Vagina (tissue), 2 donors: ENCODE measurements around the gene SLC26A4. TPM values are rescaled to one million over a fixed set of nuclear protein-coding genes. Genes with fewer than 3 reads are reported as not detected.

Source experiments
- DNase-seq, 2 donors: peaks; one replicate each; pipeline ENCODE4 v3.0.0-alpha.2; 2017; ENCODE audit errors: extremely low spot score in 2 of 2
- H3K27ac ChIP-seq: fragments of 200-600 bp; sonication (generic); one replicate; pipeline ENCODE4 v1.5.1; 2019
- H3K27me3 ChIP-seq: fragments of 200-600 bp; sonication (generic); one replicate; pipeline ENCODE4 v1.5.1; 2019
- H3K36me3 ChIP-seq, 2 donors: fragments of 200-600 bp; sonication (generic); one replicate each; pipeline ENCODE4 v1.5.1; 2017 to 2019
- H3K4me1 ChIP-seq: fragments of 200-600 bp; sonication (generic); one replicate; pipeline ENCODE4 v1.5.1; 2019
- H3K4me3 ChIP-seq, 2 donors: fragments of 200-600 bp; sonication (generic); 1 replicate in 1 of 2; 2 replicates in 1 of 2; pipeline ENCODE4 v1.5.1; 2016 to 2019
- H3K9me3 ChIP-seq: fragments of 200-600 bp; sonication (generic); one replicate; pipeline ENCODE4 v1.5.1; 2019
- CTCF ChIP-seq, 3 experiments: fragments of 450-650 bp in 2 of 3; fragments of 200-600 bp in 1 of 3; sonication (generic) in 1 of 3; IDR thresholded peaks; one replicate each; pipeline ENCODE4 v1.5.1; 2017 to 2019; ENCODE audit warnings: antibody characterized with exemption in 3 of 3, mild to moderate bottlenecking in 2 of 3, moderate library complexity in 2 of 3
- POLR2A ChIP-seq, 2 donors: fragments of 450-650 bp; IDR thresholded peaks; one replicate each; pipeline ENCODE4 v1.6.1; 2017; ENCODE audit warnings: antibody characterized with exemption in 2 of 2, mild to moderate bottlenecking in 2 of 2, moderate library complexity in 2 of 2
- POLR2AphosphoS5 ChIP-seq, 2 donors: sonication (generic); formaldehyde crosslinking; IDR thresholded peaks; one replicate each; pipeline ENCODE4 v1.9.0; 2017; ENCODE audit warnings: antibody characterized with exemption in 2 of 2, mild to moderate bottlenecking in 2 of 2, low read depth in 1 of 2; ENCODE audit not compliant: insufficient read depth in 1 of 2
- intact Hi-C: fragments of 100-400 bp; cut with DNase I; formaldehyde crosslinking; loops from one replicate; pipeline ENCODE4 v1.15.1; 2023
- total RNA-seq: library from RNA; depleted of rRNA; stranded (reverse); fragments of >200 nt; gene quantifications from one replicate; pipeline ENCODE4 v1.2.3, GENCODE V29; 2016

Gene SLC26A4
- total RNA-seq, 1 donor from 2014 or later, result not detected

GRCh38 chr7:107641676-107642075 lies 19.0 kb upstream of the SLC26A4 start:
- intact Hi-C loops, result no loop called here
- TF ChIP-seq POLR2AphosphoS5 (IDR thresholded peaks at IDR 0.05; ENCODE audit: insufficient read depth in 1 of 2, low read depth in 1 of 2) (no peak), CTCF (IDR thresholded peaks at IDR 0.05) (no peak)
- DNase-seq, result no peak
- H3K36me3 ChIP-seq, result no peaks in the 10 kb centered on the region
- no peaks in the 10 kb centered on the region for H3K9me3 ChIP-seq
- no peaks in the 10 kb centered on the region for H3K4me1 ChIP-seq
- no peak overlapping the region for H3K27ac ChIP-seq
- no peak overlapping the region for H3K4me3 ChIP-seq
- H3K27me3 ChIP-seq, result no peaks in the 10 kb centered on the region

- TF ChIP-seq POLR2AphosphoS5 (IDR thresholded peaks at IDR 0.05; ENCODE audit: insufficient read depth in 1 of 2, low read depth in 1 of 2) (no peak), POLR2A (IDR thresholded peaks at IDR 0.05) (no peak), CTCF (IDR thresholded peaks at IDR 0.05) (no peak)
Measured at GRCh38 chr7:107642501-107642900, 18.1 kb upstream of the SLC26A4 start.

GRCh38 chr7:107643407-107643806 lies 17.2 kb upstream of the SLC26A4 start:
- Histone ChIP-seq H3K27me3 (no peaks in the 10 kb centered on the region), H3K9me3 (no peaks in the 10 kb centered on the region), H3K36me3 (no peaks in the 10 kb centered on the region), H3K27ac (no peak overlapping the region), H3K4me1 (no peaks in the 10 kb centered on the region), H3K4me3 (no peak overlapping the region)
- intact Hi-C loops, result no loop called here
- no peak for DNase-seq
- TF ChIP-seq POLR2AphosphoS5 (IDR thresholded peaks at IDR 0.05; ENCODE audit: insufficient read depth in 1 of 2, low read depth in 1 of 2), result no peak
- TF ChIP-seq CTCF (IDR thresholded peaks at IDR 0.05), result no peak
- TF ChIP-seq POLR2A (IDR thresholded peaks at IDR 0.05), result no peak

More at GRCh38 chr7:107642501-107642900, 18.1 kb upstream of the SLC26A4 start:
- no peaks in the 10 kb centered on the region for H3K4me1 ChIP-seq
- no peak overlapping the region for H3K27ac ChIP-seq
- no peak for DNase-seq
- H3K36me3 ChIP-seq, result no peaks in the 10 kb centered on the region
- no peak overlapping the region for H3K4me3 ChIP-seq
- intact Hi-C loops, result no loop called here
- H3K9me3 ChIP-seq, result no peaks in the 10 kb centered on the region
- no peaks in the 10 kb centered on the region for H3K27me3 ChIP-seq

- H3K9me3 ChIP-seq, result no peaks in the 10 kb centered on the region
- no peak for TF ChIP-seq POLR2A (IDR thresholded peaks at IDR 0.05)
- TF ChIP-seq CTCF (IDR thresholded peaks at IDR 0.05), result no peak
- no peak for TF ChIP-seq POLR2AphosphoS5 (IDR thresholded peaks at IDR 0.05; ENCODE audit: insufficient read depth in 1 of 2, low read depth in 1 of 2)
- no peaks in the 10 kb centered on the region for H3K36me3 ChIP-seq
- H3K27ac ChIP-seq, result no peak overlapping the region
- no peak for DNase-seq
- no peaks in the 10 kb centered on the region for H3K27me3 ChIP-seq
- intact Hi-C loops, result no loop called here
- no peak overlapping the region for H3K4me3 ChIP-seq
- H3K4me1 ChIP-seq, result no peaks in the 10 kb centered on the region
Measured at GRCh38 chr7:107643938-107644308, 16.7 kb upstream of the SLC26A4 start.

- Histone ChIP-seq H3K27ac (no peak overlapping the region), H3K4me1 (no peaks in the 10 kb centered on the region), H3K36me3 (no peaks in the 10 kb centered on the region), H3K4me3 (no peak overlapping the region), H3K27me3 (no peaks in the 10 kb centered on the region), H3K9me3 (no peaks in the 10 kb centered on the region)
- TF ChIP-seq CTCF (IDR thresholded peaks at IDR 0.05) (no peak), POLR2AphosphoS5 (IDR thresholded peaks at IDR 0.05; ENCODE audit: insufficient read depth in 1 of 2, low read depth in 1 of 2) (no peak), POLR2A (IDR thresholded peaks at IDR 0.05) (no peak)
- DNase-seq, result no peak
- intact Hi-C loops, result no loop called here
Measured at GRCh38 chr7:107644309-107644974, 16.2 kb upstream of the SLC26A4 start.
